Stimulated activated CD8-positive, alpha-beta memory T cell treated with anti-CD3 and anti-CD28 coated beads, Interleukin-4, amount 100 ng/mL, for 1 hour (primary cell): ENCODE data around the gene ABCC5.
"Not testable (repeated sequence)": the region's sequence is repeated elsewhere in the genome, so short reads cannot be mapped to it uniquely, and the experiment has no call there.

Experiments used
- DNase-seq, 2 donors: peaks; one replicate each; pipeline ENCODE4 v3.0.0-alpha.2; 2020; ENCODE audit warnings: low read depth in 2 of 2, low spot score in 1 of 2

ABCC5 gene

GRCh38 chr3:184017672-184018423 is at the start of gene ABCC5:
TSS of gene ABCC5 (minus strand) at chr3:184017884. CDS start at chr3:184014392, 3,492 bp downstream.
- peak; percentile 56 to 66 for DNase-seq

GRCh38 chr3:184066211-184066610 is 48.5 kb upstream of the ABCC5 start:
- DNase-seq = no peak

- DNase-seq = no peak
These were observed 45.0 kb upstream of the ABCC5 start for GRCh38 chr3:184062637-184063036.

- no peak for DNase-seq
These were observed 41.7 kb upstream of the ABCC5 start for GRCh38 chr3:184059424-184059823.

GRCh38 chr3:184058029-184058428 is 40.3 kb upstream of the ABCC5 start:
- no peak for DNase-seq

GRCh38 chr3:184052767-184053166 is 35.1 kb upstream of the ABCC5 start, which contains the start of gene HTR3C:
TSS of gene HTR3C (plus strand) at chr3:184053047. CDS start at chr3:184053081, 34 bp downstream.
- no peak for DNase-seq

- DNase-seq = no peak
These were observed 32.6 kb upstream of the ABCC5 start for GRCh38 chr3:184050217-184050847.

GRCh38 chr3:184045995-184046394 is 28.3 kb upstream of the ABCC5 start:
- DNase-seq = no peak

GRCh38 chr3:184042617-184043016 is 24.9 kb upstream of the ABCC5 start:
- no peak for DNase-seq

GRCh38 chr3:184040010-184040409 is 22.3 kb upstream of the ABCC5 start:
- DNase-seq = no peak

GRCh38 chr3:184039414-184039813 is 21.7 kb upstream of the ABCC5 start:
- no peak for DNase-seq

GRCh38 chr3:184038307-184038706 is 20.6 kb upstream of the ABCC5 start:
- DNase-seq = not testable (repeated sequence)

GRCh38 chr3:184037816-184038215 is 20.1 kb upstream of the ABCC5 start:
- no peak for DNase-seq

GRCh38 chr3:184031187-184031792 is 13.6 kb upstream of the ABCC5 start, which contains the start of gene HTR3D:
TSS of gene HTR3D (plus strand) at chr3:184031742. CDS start at chr3:184031742, 0 bp downstream.
- DNase-seq = no peak

GRCh38 chr3:184030536-184030935 is 12.9 kb upstream of the ABCC5 start:
- DNase-seq = no peak

GRCh38 chr3:184029443-184029842 is 11.8 kb upstream of the ABCC5 start:
- DNase-seq = no peak

- not testable (repeated sequence) for DNase-seq
These were observed 10.7 kb upstream of the ABCC5 start for GRCh38 chr3:184028275-184028890.

- DNase-seq = not testable (repeated sequence)
These were observed 7.6 kb upstream of the ABCC5 start for GRCh38 chr3:184025256-184025655.

- no peak for DNase-seq
These were observed 4.6 kb upstream of the ABCC5 start for GRCh38 chr3:184022323-184022722.

- no peak for DNase-seq
These were observed 815 bp upstream of the ABCC5 start for GRCh38 chr3:184018424-184018973.
